PFSK-1 (cell line): ENCODE measurements around the gene MOSMO.

ENCODE experiments used
- FOXP2 ChIP-seq: optimal IDR thresholded peaks from 2 replicates; pipeline ENCODE3; 2011; ENCODE audit warnings: borderline replicate concordance, control low read depth, inconsistent platforms; ENCODE audit not compliant: insufficient read depth; ENCODE audit errors: extremely low read length, extremely low read depth
- POLR2AphosphoS5 ChIP-seq: IDR thresholded peaks from 2 replicates; pipeline ENCODE4 v1.6.1; 2012; ENCODE audit warnings: low read depth, mild to moderate bottlenecking, control low read depth, low read length, moderate library complexity
- SIN3A ChIP-seq: IDR thresholded peaks from 2 replicates; pipeline ENCODE4 v1.6.1; 2012; ENCODE audit warnings: mild to moderate bottlenecking, low read length, moderate library complexity, borderline replicate concordance; ENCODE audit not compliant: insufficient read depth
- TAF1 ChIP-seq: IDR thresholded peaks from 2 replicates; pipeline ENCODE4 v1.6.1; 2012; ENCODE audit warnings: low read length, control low read depth, borderline replicate concordance; ENCODE audit not compliant: insufficient read depth

GRCh38 chr16:21990381-21990944 is 17.4 kb upstream of the MOSMO start:
- no peak for TF ChIP-seq POLR2AphosphoS5
- TF ChIP-seq SIN3A, result no peak
- TF ChIP-seq FOXP2, result no peak
- no peak for TF ChIP-seq TAF1
